HG03139 (cell line): ENCODE measurements around the gene HOXC12.

ENCODE experiments used
- ATAC-seq: cut with Tn5 transposase; IDR thresholded peaks from one replicate; pipeline ENCODE4 v1.9.1; 2021; ENCODE audit not compliant: unreplicated experiment

HOXC12 gene

GRCh38 chr12:53955776-53956250 is 1.1 kb downstream of the HOXC12 start:
- no peak for ATAC-seq

GRCh38 chr12:53956251-53956887 is 1.7 kb downstream of the HOXC12 start:
- no peak for ATAC-seq

GRCh38 chr12:53956914-53957536 is 2.3 kb downstream of the HOXC12 start:
- no peak for ATAC-seq

- ATAC-seq: no peak
Observed at GRCh38 chr12:53958128-53958527, 3.4 kb downstream of the HOXC12 start.

GRCh38 chr12:53959314-53959713 is 4.6 kb downstream of the HOXC12 start:
- no peak for ATAC-seq

- ATAC-seq: no peak
Observed at GRCh38 chr12:53960187-53961024, 5.7 kb downstream of the HOXC12 start.

- ATAC-seq: no peak
Observed at GRCh38 chr12:53961025-53961761, 6.5 kb downstream of the HOXC12 start.

- no peak for ATAC-seq
Observed at GRCh38 chr12:53963005-53963404, 8.3 kb downstream of the HOXC12 start.

- no peak for ATAC-seq
Observed at GRCh38 chr12:53963434-53964314, 9.0 kb downstream of the HOXC12 start.

GRCh38 chr12:53964315-53964713 is 9.6 kb downstream of the HOXC12 start:
- no peak for ATAC-seq

- ATAC-seq: no peak
Observed at GRCh38 chr12:53965281-53966084, 10.8 kb downstream of the HOXC12 start.

- ATAC-seq: no peak
Observed at GRCh38 chr12:53966085-53966384, 11.3 kb downstream of the HOXC12 start.

GRCh38 chr12:53966385-53967133 is 11.9 kb downstream of the HOXC12 start:
- ATAC-seq: no peak

GRCh38 chr12:53967421-53967925 is 12.8 kb downstream of the HOXC12 start:
- ATAC-seq: no peak

- no peak for ATAC-seq
Observed at GRCh38 chr12:53968214-53969127, 13.8 kb downstream of the HOXC12 start.

- no peak for ATAC-seq
Observed at GRCh38 chr12:53969588-53970259, 15.0 kb downstream of the HOXC12 start.

GRCh38 chr12:53970451-53970850 is 15.7 kb downstream of the HOXC12 start:
- no peak for ATAC-seq
